ENCODE data around the gene ITPR2.

DNA sequence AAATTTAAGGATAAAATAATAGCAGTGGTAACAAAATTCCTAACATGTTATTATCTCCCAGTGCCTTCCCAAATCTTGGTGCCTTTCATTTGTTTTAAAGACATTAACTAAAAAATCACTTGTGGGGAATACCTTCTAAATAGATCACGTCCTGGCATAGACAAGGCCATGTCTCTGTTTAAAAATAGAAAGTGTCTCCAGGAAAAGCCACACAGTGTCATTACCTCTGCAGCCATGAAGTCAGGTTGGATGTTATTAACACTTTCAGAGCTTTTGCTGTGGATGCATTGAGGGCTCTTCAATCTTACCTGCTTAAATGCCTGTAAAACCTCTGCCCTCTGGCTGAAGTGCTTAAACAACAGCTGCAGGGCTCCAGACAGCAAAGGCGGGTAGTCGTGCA, 211.1 kb downstream of the ITPR2 start:
- TF ChIP-seq EZH2phosphoT487 (IDR thresholded peaks at IDR 0.05; ENCODE audit: borderline replicate concordance, low read depth, low read length): no peak
- TF ChIP-seq, protein P1, sequence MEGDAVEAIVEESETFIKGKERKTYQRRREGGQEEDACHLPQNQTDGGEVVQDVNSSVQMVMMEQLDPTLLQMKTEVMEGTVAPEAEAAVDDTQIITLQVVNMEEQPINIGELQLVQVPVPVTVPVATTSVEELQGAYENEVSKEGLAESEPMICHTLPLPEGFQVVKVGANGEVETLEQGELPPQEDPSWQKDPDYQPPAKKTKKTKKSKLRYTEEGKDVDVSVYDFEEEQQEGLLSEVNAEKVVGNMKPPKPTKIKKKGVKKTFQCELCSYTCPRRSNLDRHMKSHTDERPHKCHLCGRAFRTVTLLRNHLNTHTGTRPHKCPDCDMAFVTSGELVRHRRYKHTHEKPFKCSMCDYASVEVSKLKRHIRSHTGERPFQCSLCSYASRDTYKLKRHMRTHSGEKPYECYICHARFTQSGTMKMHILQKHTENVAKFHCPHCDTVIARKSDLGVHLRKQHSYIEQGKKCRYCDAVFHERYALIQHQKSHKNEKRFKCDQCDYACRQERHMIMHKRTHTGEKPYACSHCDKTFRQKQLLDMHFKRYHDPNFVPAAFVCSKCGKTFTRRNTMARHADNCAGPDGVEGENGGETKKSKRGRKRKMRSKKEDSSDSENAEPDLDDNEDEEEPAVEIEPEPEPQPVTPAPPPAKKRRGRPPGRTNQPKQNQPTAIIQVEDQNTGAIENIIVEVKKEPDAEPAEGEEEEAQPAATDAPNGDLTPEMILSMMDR (conservative IDR thresholded peaks at IDR 0.05; ENCODE audit: low read length): no peak
